Measurements from ENCODE around the gene DYNC1H1.

Gene DYNC1H1

DNA sequence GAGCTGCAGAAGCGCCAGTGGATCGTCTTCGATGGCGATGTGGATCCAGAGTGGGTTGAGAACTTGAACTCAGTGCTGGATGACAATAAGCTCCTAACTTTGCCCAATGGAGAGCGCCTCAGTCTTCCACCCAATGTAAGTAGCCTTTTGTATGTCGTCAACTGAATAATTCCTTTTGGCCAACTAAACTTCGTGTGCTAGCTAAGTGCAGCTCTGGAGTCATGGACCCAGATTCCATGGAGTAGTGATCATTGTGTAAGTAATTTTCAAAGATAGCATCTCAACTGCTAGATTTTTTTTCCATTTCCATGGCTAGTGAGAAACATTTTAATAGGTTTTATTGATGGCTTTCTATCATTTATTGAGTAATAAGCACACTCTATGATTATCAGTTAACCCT lies 48.0 kb downstream of the DYNC1H1 start:
- H3K27me3 Mint-ChIP-seq: no peaks in the 10 kb centered on the region
- no peaks in the 10 kb centered on the region for H3K4me1 Mint-ChIP-seq
- CTCF ChIA-PET: no interaction called here
- no peaks in the 10 kb centered on the region for H3K9me3 Mint-ChIP-seq
- DNase-seq: no peak
- peaks cover 84% of the 10 kb centered on the region for H3K36me3 Mint-ChIP-seq
- no peak overlapping the region for H3K4me3 Mint-ChIP-seq
- H3K27ac Mint-ChIP-seq: no peak overlapping the region

DNA sequence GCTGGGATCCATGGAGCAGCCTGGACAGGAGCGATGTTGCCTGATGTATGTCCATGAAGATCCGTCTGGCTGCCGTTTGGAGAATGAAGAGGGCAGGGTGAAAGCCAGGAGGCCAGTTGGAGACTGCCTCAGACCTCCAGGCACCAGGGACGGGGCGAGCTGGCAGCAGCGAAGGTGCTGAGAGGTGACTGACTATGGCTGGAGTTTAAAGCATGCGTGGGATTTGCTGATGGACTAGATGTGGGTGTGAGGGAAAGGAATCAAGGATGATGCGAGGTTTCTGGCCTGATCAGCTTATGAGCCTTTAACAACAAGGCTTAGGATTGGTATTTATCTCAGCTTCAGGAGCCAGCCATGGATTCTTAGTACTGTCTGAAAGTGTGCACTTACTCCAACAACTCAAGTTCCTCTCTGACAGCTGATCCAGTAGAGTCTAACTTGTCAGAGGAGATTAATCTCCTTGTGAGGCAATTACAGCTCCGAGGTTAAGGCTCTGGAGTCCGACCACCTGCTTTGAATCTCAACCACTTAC lies 49.4 kb downstream of the DYNC1H1 start:
- Mint-ChIP-seq H3K9me3 (no peaks in the 10 kb centered on the region), H3K4me3 (no peak overlapping the region), H3K4me1 (peaks cover 2% of the 10 kb centered on the region), H3K27ac (no peak overlapping the region), H3K36me3 (peaks cover 82% of the 10 kb centered on the region), H3K27me3 (no peaks in the 10 kb centered on the region)
- no peak for DNase-seq
- CTCF ChIA-PET: interaction anchor here (0.9 kb wide), 1 partner anchor 17 kb away, joined by 3 read pairs; no protein-coding TSS in a partner anchor

DNA sequence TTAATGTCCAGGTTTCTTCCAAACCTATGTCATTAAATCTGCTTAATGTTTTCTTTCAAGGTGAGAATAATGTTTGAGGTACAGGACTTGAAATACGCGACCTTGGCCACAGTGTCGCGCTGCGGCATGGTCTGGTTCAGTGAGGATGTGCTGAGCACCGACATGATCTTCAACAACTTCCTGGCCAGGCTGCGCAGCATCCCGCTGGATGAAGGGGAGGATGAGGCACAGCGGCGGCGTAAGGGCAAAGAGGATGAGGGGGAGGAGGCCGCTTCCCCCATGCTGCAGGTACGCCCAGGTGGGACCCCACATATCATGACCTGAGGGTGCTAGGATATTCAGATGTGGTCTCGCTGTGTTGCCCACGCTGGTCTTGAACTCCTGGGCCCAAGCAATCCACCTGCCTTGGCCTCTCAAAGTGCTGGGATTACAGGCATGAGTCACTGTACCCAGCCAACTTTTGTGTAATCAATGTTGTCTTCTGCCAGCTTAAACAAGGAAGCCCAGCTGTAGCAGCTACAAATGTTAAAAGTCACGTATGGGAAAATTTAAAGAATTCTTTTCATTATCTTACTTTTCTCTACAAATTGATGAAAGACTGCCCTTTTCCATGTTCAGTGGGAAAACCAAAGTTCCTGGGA lies 50.8 kb downstream of the DYNC1H1 start:
- Mint-ChIP-seq H3K27ac (peak overlapping the region; percentile 11), H3K27me3 (no peaks in the 10 kb centered on the region), H3K4me1 (peaks cover 13% of the 10 kb centered on the region), H3K4me3 (no peak overlapping the region), H3K36me3 (peaks cover 83% of the 10 kb centered on the region), H3K9me3 (no peaks in the 10 kb centered on the region)
- CTCF ChIA-PET: interaction anchor here (0.6 to 1.2 kb wide), 2 partner anchors 8 to 142 kb away, joined by 3 to 4 read pairs; no protein-coding TSS in a partner anchor
- DNase-seq: no peak

DNA sequence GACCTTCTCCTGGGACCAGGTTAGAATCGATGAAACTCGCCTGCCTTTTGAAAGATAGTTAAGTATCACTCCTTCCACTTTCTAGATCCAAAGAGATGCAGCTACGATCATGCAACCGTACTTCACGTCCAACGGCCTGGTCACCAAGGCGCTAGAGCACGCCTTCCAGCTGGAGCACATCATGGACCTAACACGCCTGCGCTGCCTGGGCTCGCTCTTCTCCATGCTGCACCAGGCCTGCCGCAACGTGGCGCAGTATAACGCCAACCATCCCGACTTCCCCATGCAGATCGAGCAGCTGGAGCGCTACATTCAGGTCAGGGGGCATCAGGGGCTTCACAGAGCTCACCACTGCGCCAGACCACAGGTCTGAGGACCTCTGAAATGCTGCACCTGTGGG lies 51.4 kb downstream of the DYNC1H1 start:
- CTCF ChIA-PET: interaction anchor here (0.6 to 1.2 kb wide), 2 partner anchors 9 to 143 kb away, joined by 3 to 4 read pairs; no protein-coding TSS in a partner anchor
- no peak for DNase-seq
- no peaks in the 10 kb centered on the region for H3K27me3 Mint-ChIP-seq
- peaks cover 20% of the 10 kb centered on the region for H3K4me1 Mint-ChIP-seq
- H3K4me3 Mint-ChIP-seq: no peak overlapping the region
- H3K27ac Mint-ChIP-seq: no peak overlapping the region
- H3K36me3 Mint-ChIP-seq: peaks cover 82% of the 10 kb centered on the region
- no peaks in the 10 kb centered on the region for H3K9me3 Mint-ChIP-seq

DNA sequence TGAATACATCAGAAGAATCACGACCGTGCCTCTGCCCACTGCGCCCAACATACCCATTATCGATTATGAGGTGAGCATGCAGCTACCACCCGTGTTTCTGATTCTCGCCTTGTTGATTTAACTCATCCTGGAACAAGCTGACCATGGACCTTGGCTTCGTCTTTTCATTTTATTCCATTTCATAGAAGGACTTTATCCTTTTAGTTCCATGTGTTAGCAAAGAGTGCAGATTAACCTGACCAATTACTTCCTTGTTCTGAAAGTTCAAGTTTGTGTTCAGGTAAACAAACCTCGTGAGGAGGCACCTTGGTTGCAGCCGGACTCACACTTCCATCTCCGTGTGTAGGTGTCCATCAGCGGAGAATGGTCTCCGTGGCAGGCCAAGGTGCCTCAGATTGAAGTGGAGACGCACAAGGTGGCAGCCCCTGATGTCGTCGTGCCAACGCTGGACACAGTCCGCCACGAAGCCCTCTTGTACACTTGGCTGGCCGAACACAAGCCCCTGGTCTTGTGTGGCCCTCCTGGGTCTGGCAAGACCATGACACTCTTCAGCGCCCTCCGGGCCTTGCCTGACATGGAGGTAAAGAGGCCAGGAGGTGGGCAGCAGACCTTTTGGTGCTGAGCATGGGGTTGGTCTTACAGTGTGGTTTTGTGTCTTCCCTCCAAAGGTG lies 52.2 kb downstream of the DYNC1H1 start:
- Mint-ChIP-seq H3K36me3 (peaks cover 81% of the 10 kb centered on the region), H3K4me1 (peaks cover 26% of the 10 kb centered on the region), H3K27me3 (no peaks in the 10 kb centered on the region), H3K27ac (no peak overlapping the region), H3K4me3 (no peak overlapping the region), H3K9me3 (no peaks in the 10 kb centered on the region)
- CTCF ChIA-PET: interaction anchor here (1.2 kb wide), 1 partner anchor 10 kb away, joined by 3 read pairs; no protein-coding TSS in a partner anchor
- no peak for DNase-seq

DNA sequence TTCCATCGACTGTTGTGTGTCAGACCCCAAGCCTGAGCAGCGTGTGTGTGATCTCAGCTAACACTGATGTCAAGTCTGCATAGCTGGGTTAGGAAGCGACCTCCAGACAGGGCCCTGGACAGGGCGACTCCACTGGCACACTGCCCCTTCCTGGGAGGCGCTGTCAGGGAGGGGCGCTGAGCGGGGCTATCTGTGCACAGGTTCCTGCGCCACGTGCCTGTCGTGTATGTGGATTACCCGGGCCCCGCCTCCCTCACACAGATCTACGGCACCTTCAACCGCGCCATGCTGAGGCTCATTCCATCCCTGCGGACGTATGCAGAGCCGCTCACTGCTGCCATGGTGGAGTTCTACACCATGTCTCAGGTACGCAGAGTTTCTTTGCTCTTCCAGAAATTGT lies 53.9 kb downstream of the DYNC1H1 start:
- Mint-ChIP-seq H3K4me3 (no peak overlapping the region), H3K36me3 (peaks cover 80% of the 10 kb centered on the region), H3K27ac (peak overlapping the region; percentile 64), H3K9me3 (no peaks in the 10 kb centered on the region), H3K27me3 (no peaks in the 10 kb centered on the region), H3K4me1 (peaks cover 32% of the 10 kb centered on the region)
- no peak for DNase-seq
- CTCF ChIA-PET: no interaction called here

DNA sequence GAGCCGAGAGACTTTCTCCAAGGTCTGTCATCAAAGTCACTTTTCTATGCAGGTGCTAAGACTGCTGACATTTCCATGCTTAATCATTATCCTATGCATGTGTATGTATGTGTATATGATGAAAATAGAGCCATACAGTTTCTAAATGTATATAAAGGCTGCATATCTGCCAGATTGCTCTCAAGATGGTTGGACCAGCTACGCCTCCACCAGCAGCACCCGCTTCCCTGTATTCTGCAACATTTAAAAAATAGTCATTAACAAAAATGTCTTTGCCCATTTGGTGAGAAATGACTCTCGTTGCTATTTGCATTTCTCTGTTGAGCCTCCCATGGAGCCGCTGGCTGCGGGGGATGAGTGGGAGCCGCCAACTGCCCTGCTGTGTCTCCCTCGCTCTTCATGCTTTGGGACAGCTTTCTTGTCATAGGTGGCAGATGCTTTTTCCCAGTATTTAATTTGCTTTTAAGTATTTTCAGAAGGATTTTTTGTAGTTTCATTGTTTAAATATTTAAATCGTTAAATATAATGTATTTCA lies 54.7 kb downstream of the DYNC1H1 start:
- Mint-ChIP-seq H3K9me3 (no peaks in the 10 kb centered on the region), H3K27ac (no peak overlapping the region), H3K4me1 (peaks cover 32% of the 10 kb centered on the region), H3K4me3 (no peak overlapping the region), H3K27me3 (no peaks in the 10 kb centered on the region), H3K36me3 (peaks cover 79% of the 10 kb centered on the region)
- DNase-seq: no peak
- CTCF ChIA-PET: interaction anchor here (0.7 kb wide), 1 partner anchor 30 kb away, joined by 3 read pairs; no protein-coding TSS in a partner anchor

DNA sequence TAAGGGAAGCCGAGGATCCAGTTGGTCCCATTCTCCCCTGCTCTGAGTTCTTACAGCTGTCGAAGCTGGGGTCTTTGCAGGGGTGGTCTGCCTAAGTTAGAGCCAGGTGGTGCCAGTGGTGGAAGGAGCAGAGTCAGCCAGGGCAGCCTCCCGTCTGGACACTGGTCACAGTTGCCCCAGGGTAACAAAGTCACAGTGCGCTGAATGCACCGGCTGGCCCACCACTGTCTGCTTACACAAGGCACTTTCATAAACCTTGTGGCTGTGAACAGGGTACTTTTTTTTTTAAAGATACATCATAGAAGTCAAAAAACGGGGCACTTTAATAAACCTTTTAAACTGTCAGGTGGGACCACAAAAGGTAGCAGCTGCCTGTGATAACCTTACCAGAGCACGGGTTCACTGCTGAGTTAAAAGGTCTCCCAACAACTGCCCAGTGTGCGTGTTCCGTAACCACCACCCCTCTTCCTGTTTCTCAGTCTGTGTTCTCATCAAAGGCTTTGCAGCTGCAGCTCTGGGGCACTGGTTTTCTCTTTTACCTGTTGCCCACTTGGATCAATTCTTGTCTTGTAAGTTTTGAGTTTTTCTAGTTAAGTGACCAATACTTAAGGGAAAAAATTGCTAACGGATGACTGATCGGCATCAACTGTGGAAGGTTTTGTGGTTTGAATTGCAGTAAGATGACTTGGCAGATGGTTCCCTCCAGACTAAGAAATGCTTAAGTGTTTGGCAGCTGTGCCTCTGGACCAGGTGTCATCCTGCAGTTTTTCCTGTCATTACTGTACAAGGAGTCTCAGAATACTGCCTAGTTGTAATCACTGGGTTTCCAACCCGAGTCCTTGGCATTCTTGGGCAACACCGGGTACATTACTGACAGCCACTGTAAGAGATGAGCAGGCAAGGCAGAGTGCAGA lies 55.9 kb downstream of the DYNC1H1 start:
- Mint-ChIP-seq H3K9me3 (no peaks in the 10 kb centered on the region), H3K4me1 (peaks cover 32% of the 10 kb centered on the region), H3K27me3 (no peaks in the 10 kb centered on the region), H3K4me3 (peak overlapping the region; percentile 47), H3K27ac (peak overlapping the region; percentile 93), H3K36me3 (peaks cover 73% of the 10 kb centered on the region)
- CTCF ChIA-PET: interaction anchor here (0.7 to 1.6 kb wide), 3 partner anchors 10 to 249 kb away, joined by 3 to 5 read pairs (median 3); no protein-coding TSS in a partner anchor
- DNase-seq: peak; percentile 75

DNA sequence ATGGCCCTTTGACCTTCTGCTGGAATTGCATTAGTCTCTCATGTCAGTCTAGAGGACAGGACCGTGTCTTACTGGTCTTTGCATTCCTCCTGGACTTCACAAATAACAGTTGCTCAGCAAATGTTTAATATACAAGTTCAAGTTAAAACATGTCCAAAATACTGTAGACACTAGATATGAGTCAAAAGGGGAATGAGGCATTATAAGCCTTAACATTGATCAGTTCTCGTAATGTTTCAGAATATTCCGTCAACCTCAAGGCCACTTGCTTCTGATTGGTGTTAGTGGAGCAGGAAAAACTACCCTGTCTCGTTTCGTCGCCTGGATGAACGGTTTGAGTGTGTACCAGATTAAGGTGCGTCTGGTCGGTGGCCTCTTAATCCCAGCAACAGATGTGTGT lies 62.6 kb downstream of the DYNC1H1 start:
- no peaks in the 10 kb centered on the region for H3K27me3 Mint-ChIP-seq
- peaks cover 62% of the 10 kb centered on the region for H3K36me3 Mint-ChIP-seq

DNA sequence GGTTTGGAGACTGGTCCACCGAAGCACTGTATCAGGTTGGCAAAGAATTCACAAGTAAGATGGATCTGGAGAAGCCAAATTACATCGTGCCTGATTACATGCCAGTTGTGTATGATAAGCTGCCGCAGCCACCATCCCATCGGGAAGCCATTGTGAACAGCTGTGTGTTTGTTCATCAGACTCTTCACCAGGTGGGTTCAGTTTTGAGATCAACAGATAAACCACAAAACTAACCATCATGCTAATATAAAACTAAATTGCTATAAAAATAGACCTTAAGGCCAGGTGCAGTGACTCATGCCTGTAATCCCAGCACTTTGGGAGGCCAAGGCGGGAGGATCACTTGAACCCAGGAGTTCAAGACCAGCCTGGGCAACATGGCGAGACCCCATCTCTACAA lies 63.6 kb downstream of the DYNC1H1 start:
- CTCF ChIA-PET: no interaction called here
- Mint-ChIP-seq H3K27me3 (no peaks in the 10 kb centered on the region), H3K36me3 (peaks cover 60% of the 10 kb centered on the region), H3K9me3 (no peaks in the 10 kb centered on the region), H3K27ac (no peak overlapping the region), H3K4me1 (no peaks in the 10 kb centered on the region), H3K4me3 (no peak overlapping the region)
- DNase-seq: no peak

More for the DNA sequence above, 62.6 kb downstream of the DYNC1H1 start:
- H3K4me3 Mint-ChIP-seq: no peak overlapping the region
- CTCF ChIA-PET: no interaction called here
- no peaks in the 10 kb centered on the region for H3K9me3 Mint-ChIP-seq
- peaks cover 4% of the 10 kb centered on the region for H3K4me1 Mint-ChIP-seq
- no peak overlapping the region for H3K27ac Mint-ChIP-seq
- DNase-seq: no peak

DNA sequence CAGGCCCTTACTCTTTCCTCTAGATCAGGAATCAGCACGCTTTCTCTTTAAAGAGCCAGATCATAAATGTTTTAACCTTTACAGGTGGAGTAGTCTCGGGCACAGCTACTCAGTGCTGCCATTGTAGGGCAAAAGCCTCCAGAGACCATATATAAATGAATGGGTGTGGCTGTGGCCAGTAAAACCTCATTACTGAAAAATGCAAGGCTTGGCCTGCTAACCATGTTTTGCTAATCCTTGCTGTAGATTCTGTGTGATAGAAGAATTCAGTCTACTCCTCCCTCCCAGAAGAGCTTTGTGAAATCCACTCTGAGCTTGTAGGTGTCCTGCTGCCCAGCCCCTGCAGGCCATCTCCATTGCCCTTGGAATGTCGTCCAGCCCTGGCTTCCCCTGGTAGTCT lies 64.4 kb downstream of the DYNC1H1 start:
- H3K27ac Mint-ChIP-seq: no peak overlapping the region
- H3K27me3 Mint-ChIP-seq: no peaks in the 10 kb centered on the region
- no peaks in the 10 kb centered on the region for H3K9me3 Mint-ChIP-seq
- no peak overlapping the region for H3K4me3 Mint-ChIP-seq
- peaks cover 62% of the 10 kb centered on the region for H3K36me3 Mint-ChIP-seq
- DNase-seq: no peak
- CTCF ChIA-PET: no interaction called here
- no peaks in the 10 kb centered on the region for H3K4me1 Mint-ChIP-seq

DNA sequence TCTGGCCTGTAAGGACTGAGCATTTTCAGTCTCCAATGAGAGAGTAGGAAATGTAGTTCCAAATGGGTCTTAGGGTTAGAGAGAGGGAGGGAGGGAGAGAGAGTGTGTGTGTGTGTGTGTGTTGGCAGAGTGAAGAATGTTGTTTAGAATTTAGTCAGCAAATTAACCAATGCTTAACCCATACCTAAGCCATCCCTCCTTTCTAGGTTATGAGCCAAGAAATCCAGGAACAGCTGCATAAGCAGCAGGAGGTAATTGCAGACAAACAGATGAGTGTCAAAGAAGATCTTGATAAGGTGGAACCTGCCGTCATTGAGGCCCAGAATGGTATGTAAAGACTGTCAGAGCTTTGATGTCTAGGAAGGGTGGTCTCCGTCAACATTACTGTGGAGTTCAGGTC lies 65.6 kb downstream of the DYNC1H1 start:
- no peak for DNase-seq
- Mint-ChIP-seq H3K9me3 (no peaks in the 10 kb centered on the region), H3K4me3 (no peak overlapping the region), H3K36me3 (peaks cover 67% of the 10 kb centered on the region), H3K27me3 (no peaks in the 10 kb centered on the region), H3K4me1 (no peaks in the 10 kb centered on the region), H3K27ac (peak overlapping the region; percentile 46)
- CTCF ChIA-PET: interaction anchor here (1.1 kb wide), 1 partner anchor 10 kb away, joined by 3 read pairs; no protein-coding TSS in a partner anchor

DNA sequence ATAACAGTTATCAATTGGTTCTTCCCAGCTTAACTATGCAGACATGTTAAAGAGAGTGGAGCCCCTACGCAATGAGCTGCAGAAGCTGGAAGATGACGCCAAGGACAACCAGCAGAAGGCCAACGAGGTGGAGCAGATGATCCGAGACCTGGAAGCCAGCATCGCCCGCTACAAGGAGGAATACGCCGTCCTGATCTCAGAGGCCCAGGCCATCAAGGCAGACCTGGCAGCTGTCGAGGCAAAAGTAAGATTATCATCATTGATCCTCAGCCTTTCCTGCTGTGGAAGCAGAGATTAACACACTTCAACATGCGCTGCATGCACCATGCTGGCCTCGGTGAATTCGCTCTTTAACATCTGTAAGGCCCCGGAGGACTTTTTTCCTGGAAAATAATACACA lies 68.9 kb downstream of the DYNC1H1 start:
- Mint-ChIP-seq H3K27me3 (no peaks in the 10 kb centered on the region), H3K36me3 (peaks cover 69% of the 10 kb centered on the region), H3K4me3 (no peak overlapping the region), H3K9me3 (no peaks in the 10 kb centered on the region), H3K27ac (no peak overlapping the region), H3K4me1 (no peaks in the 10 kb centered on the region)
- DNase-seq: no peak
- CTCF ChIA-PET: interaction anchor here (1.7 kb wide), 1 partner anchor 64 kb away, joined by 3 read pairs; no protein-coding TSS in a partner anchor

DNA sequence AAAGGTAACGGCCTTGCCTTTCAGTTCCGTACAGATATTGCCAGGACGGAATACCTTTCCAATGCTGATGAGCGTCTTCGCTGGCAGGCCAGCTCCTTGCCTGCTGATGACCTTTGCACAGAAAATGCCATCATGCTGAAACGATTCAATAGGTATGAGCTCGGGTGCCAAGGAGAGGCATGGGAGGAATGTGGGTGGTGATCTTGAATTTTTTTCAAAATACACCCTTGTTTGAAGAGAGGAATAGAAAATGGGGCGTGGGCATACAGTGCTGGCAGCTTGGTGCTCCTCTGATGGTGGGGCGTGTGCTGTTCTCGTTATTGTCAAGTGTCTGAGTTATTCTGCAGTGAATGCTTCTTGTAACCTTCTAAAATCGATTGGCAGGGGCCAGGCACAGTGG lies 69.9 kb downstream of the DYNC1H1 start:
- Mint-ChIP-seq H3K27ac (peak overlapping the region; percentile 42), H3K9me3 (no peaks in the 10 kb centered on the region), H3K27me3 (no peaks in the 10 kb centered on the region), H3K36me3 (peaks cover 71% of the 10 kb centered on the region), H3K4me1 (no peaks in the 10 kb centered on the region), H3K4me3 (no peak overlapping the region)
- no peak for DNase-seq
- CTCF ChIA-PET: no interaction called here
